RWPE2 (cell line): ENCODE measurements around the gene RSPH9.
"Not testable (repeated sequence)": the region's sequence is repeated elsewhere in the genome, so short reads cannot be mapped to it uniquely, and the experiment has no call there.

Source experiments
- ATAC-seq: fragments of 200-7000 bp; cut with Tn5 transposase; 3 replicates; pipeline ENCODE4 v1.9.1; 2021; ENCODE audit warnings: low read depth
- DNase-seq: peaks from one replicate; pipeline ENCODE4 v3.0.0-alpha.2; 2020; ENCODE audit warnings: low spot score
- H3K27ac ChIP-seq: fragments of 450-650 bp; 2 replicates; pipeline ENCODE4 v1.5.1; 2017; ENCODE audit warnings: mild to moderate bottlenecking; ENCODE audit not compliant: poor library complexity, severe bottlenecking
- H3K27me3 ChIP-seq: fragments of 250-450 bp; sonication (Bioruptor Pico); 2 replicates; pipeline ENCODE4 v1.5.1; 2021; ENCODE audit warnings: mild to moderate bottlenecking, moderate library complexity; ENCODE audit not compliant: insufficient read depth, poor library complexity, severe bottlenecking
- H3K36me3 ChIP-seq: fragments of 250-450 bp; sonication (Bioruptor Pico); 2 replicates; pipeline ENCODE4 v1.5.1; 2020; ENCODE audit warnings: low read depth, mild to moderate bottlenecking, moderate library complexity
- H3K4me1 ChIP-seq: fragments of 250-450 bp; sonication (Bioruptor Pico); 2 replicates; pipeline ENCODE4 v1.5.1; 2021; ENCODE audit warnings: mild to moderate bottlenecking, moderate library complexity; ENCODE audit not compliant: insufficient read depth, poor library complexity, severe bottlenecking
- H3K4me3 ChIP-seq: fragments of 250-450 bp; sonication (Bioruptor Pico); 2 replicates; pipeline ENCODE4 v1.5.1; 2021; ENCODE audit warnings: mild to moderate bottlenecking, moderate library complexity; ENCODE audit not compliant: severe bottlenecking
- H3K9me3 ChIP-seq: fragments of 250-450 bp; sonication (Bioruptor Pico); 2 replicates; pipeline ENCODE4 v1.5.1; 2021; ENCODE audit warnings: mild to moderate bottlenecking, moderate library complexity; ENCODE audit not compliant: severe bottlenecking
- CTCF ChIP-seq: fragments of 450-650 bp; IDR thresholded peaks from one replicate; pipeline ENCODE4 v1.5.1; 2017; ENCODE audit warnings: mild to moderate bottlenecking, moderate library complexity; ENCODE audit not compliant: poor library complexity, severe bottlenecking

RSPH9 gene

DNA sequence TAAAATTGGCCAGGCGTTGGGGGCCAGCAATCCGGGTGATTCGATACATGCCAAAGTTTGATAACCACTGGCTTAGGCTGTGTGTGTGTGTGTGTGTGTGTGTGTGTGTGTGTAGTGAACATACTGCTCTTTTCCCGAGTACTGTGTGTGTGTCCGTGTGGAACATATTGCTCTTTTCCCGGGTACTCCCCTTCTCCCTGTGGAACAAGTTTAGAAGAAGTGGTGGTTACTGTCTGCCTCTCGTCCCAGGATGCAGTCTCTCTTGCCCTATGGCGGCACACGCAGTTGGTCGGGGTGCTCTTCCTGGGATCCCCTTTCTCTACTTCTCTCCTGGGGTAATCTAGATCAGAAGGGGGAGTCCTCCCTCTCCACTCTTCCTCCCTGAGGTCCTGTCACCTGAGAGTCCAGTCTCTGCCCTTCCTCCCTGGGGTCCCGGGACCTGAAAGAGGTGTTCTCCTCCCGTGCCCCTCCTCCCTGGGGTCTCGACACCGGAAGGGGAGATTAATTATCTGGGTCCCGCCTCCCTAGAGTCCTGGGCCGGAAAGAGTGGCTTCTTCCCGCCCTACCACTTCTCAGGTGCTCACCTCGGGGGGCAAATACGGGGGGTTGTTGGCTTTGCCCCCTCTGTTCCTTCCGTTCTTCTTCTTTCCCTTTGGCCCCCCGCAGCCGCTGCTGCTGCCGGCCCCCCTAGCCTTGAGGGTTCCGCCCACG lies 16.3 kb upstream of the RSPH9 start:
- ATAC-seq (0 out of 3 replicates have a peak, but pooled peaks have one; percentile 10), DNase-seq (peak; percentile 66)
- no peak for TF ChIP-seq CTCF
- Histone ChIP-seq H3K4me3 (peak overlapping the region; percentile 83), H3K9me3 (no peaks in the 10 kb centered on the region), H3K27ac (peak overlapping the region; percentile 87), H3K4me1 (peaks cover 14% of the 10 kb centered on the region), H3K27me3 (no peaks in the 10 kb centered on the region), H3K36me3 (peaks cover 45% of the 10 kb centered on the region)

DNA sequence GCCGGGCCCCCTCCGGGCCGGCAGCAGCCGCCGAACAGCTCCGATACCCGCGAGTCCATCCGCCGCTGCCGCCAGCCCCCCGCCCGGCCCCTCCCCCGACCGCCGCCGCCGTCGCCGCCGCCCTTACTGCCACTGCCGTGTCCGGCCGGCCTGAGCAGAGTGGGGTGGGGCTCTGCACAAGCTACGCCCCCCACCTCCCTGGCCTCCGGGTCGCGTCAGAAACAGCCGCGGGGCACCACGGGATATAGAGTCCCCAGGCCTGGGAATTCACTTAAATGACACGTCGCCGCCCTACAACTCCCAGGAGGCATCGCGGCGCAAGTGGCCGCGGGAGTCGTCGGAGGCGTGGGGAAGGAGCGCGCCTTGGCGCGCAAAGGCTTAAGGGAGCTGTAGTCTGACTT lies 15.7 kb upstream of the RSPH9 start, which contains the start of gene GTPBP2:
Gene GTPBP2 (minus strand): TSS at position 161 of the 401 bp plus-strand sequence. CDS start 102 bp downstream, at position 59.
- Histone ChIP-seq H3K27me3 (no peaks in the 10 kb centered on the region), H3K4me1 (peaks cover 14% of the 10 kb centered on the region), H3K27ac (peak within 1 kb of the TSS; percentile 87), H3K4me3 (peak within 1 kb of the TSS; percentile 83), H3K9me3 (no peaks in the 10 kb centered on the region), H3K36me3 (peaks cover 39% of the 10 kb centered on the region)
- ATAC-seq: peak; percentile 74
- peak; percentile 99 for DNase-seq
- TF ChIP-seq CTCF: no peak

- peaks cover 33% of the 10 kb centered on the region for H3K36me3 ChIP-seq
Measured at GRCh38 chr6:43629505-43630300, 15.1 kb upstream of the RSPH9 start.

DNA sequence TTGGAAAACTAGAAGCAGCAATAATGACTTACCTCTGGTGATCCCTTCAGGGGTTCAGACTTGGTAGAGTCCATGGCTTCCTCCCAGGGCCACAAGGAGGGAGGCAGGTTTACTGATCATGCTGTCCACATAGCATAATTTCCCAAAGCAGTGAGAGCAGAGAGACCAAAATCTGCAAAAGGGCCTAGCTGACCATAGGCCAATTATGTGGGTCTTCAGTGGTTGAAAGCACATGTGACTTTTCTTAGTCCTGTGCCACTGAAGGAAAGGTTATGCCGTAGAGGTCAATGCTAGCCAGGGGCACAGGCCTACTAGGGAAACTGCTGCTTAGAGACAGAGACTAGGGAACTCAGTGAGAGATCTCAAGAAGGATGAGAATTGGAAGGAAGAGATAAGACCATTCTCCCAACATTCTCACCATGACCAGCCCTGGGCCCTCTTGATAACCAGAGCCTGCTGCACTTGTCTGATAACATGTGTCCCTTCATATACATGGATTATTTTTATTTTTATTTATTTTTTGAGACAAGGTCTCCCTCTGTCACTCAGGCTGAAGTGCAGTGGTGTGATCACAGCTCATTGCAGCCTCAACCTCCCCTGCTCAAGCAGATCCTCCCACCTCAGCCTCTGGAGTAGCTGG lies 13.7 kb upstream of the RSPH9 start:
- H3K4me1 ChIP-seq: peaks cover 14% of the 10 kb centered on the region
- no peaks in the 10 kb centered on the region for H3K27me3 ChIP-seq
- peak overlapping the region; percentile 87 for H3K27ac ChIP-seq
- H3K9me3 ChIP-seq: no peaks in the 10 kb centered on the region
- H3K36me3 ChIP-seq: peaks cover 19% of the 10 kb centered on the region
- DNase-seq: no peak
- no peak for ATAC-seq
- TF ChIP-seq CTCF: no peak
- no peak overlapping the region for H3K4me3 ChIP-seq

More at GRCh38 chr6:43629505-43630300, 15.1 kb upstream of the RSPH9 start:
- Histone ChIP-seq H3K9me3 (no peaks in the 10 kb centered on the region), H3K4me1 (peaks cover 14% of the 10 kb centered on the region), H3K4me3 (peak overlapping the region; percentile 83), H3K27ac (peak overlapping the region; percentile 87), H3K27me3 (no peaks in the 10 kb centered on the region)
- ATAC-seq: peak; percentile 70
- no peak for TF ChIP-seq CTCF
- DNase-seq: peak; percentile 96

- H3K9me3 ChIP-seq, H3K27ac ChIP-seq, DNase-seq, H3K27me3 ChIP-seq, H3K4me3 ChIP-seq, ATAC-seq, H3K4me1 ChIP-seq: not testable (repeated sequence)
- H3K36me3 ChIP-seq: peaks cover 21% of the 10 kb centered on the region
Measured at GRCh38 chr6:43633002-43633401, 11.8 kb upstream of the RSPH9 start.
